ENCODE results near the gene SUN2. TPM values are rescaled to one million over a fixed set of nuclear protein-coding genes. Genes with fewer than 3 reads are reported as not detected.

SUN2 gene
- total RNA-seq, 1 experiment from 2014 or later = 66.3 TPM

- no peaks in the 10 kb centered on the region for H3K27me3 Mint-ChIP-seq (ENCODE audit: unreplicated experiment)
- H3K4me1 Mint-ChIP-seq (ENCODE audit: low read depth, unreplicated experiment) = no peaks in the 10 kb centered on the region
- CTCF ChIA-PET = no interaction called here
- no TSS peak for BruUV-seq (replicated peaks)
- DNase-seq = no peak
- H3K27ac Mint-ChIP-seq (ENCODE audit: unreplicated experiment) = no peak overlapping the region
- TF ChIP-seq, protein P1, sequence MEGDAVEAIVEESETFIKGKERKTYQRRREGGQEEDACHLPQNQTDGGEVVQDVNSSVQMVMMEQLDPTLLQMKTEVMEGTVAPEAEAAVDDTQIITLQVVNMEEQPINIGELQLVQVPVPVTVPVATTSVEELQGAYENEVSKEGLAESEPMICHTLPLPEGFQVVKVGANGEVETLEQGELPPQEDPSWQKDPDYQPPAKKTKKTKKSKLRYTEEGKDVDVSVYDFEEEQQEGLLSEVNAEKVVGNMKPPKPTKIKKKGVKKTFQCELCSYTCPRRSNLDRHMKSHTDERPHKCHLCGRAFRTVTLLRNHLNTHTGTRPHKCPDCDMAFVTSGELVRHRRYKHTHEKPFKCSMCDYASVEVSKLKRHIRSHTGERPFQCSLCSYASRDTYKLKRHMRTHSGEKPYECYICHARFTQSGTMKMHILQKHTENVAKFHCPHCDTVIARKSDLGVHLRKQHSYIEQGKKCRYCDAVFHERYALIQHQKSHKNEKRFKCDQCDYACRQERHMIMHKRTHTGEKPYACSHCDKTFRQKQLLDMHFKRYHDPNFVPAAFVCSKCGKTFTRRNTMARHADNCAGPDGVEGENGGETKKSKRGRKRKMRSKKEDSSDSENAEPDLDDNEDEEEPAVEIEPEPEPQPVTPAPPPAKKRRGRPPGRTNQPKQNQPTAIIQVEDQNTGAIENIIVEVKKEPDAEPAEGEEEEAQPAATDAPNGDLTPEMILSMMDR (IDR thresholded peaks at IDR 0.05; ENCODE audit: unreplicated experiment) = no peak
- H3K9me3 Mint-ChIP-seq (ENCODE audit: low read depth, unreplicated experiment) = no peaks in the 10 kb centered on the region
- H3K36me3 Mint-ChIP-seq (ENCODE audit: insufficient read depth, unreplicated experiment) = peaks cover 70% of the 10 kb centered on the region
- H3K4me3 Mint-ChIP-seq (ENCODE audit: low read depth, unreplicated experiment) = no peak overlapping the region
- intact Hi-C loops (cut with micrococcal nuclease; ENCODE audit: unreplicated experiment) = no loop called here
Observed at GRCh38 chr22:38741576-38741975, 14.2 kb downstream of the SUN2 start.

DNA sequence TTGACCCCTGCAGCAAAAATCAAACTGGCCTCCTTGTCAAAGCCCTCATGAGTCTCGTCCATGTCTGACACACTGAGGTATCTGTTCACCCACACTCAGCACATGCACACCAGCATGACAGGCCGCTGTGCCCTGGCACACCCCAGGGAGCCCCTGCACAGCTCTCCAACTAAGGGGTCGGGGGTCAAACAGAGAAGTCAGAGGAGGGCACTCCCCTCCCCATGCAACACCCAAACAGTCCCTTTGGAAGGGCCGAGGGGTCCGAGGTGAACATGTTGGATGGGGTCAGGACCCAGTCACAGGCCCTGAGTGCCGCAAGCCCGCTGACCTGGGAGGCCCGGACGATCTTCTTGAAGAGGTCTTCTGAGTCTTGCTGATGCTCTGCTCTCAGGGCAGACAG, 14.6 kb downstream of the SUN2 start:
- H3K4me1 Mint-ChIP-seq (ENCODE audit: low read depth, unreplicated experiment) = no peaks in the 10 kb centered on the region
- no peaks in the 10 kb centered on the region for H3K9me3 Mint-ChIP-seq (ENCODE audit: low read depth, unreplicated experiment)
- intact Hi-C loops (cut with micrococcal nuclease; ENCODE audit: unreplicated experiment) = no loop called here
- peaks cover 69% of the 10 kb centered on the region for H3K36me3 Mint-ChIP-seq (ENCODE audit: insufficient read depth, unreplicated experiment)
- TF ChIP-seq, protein P1 (IDR thresholded peaks at IDR 0.05; ENCODE audit: unreplicated experiment) = no peak
- no peak for DNase-seq
- no peak overlapping the region for H3K4me3 Mint-ChIP-seq (ENCODE audit: low read depth, unreplicated experiment)
- CTCF ChIA-PET = no interaction called here
- BruUV-seq (replicated peaks) = no TSS peak
- H3K27ac Mint-ChIP-seq (ENCODE audit: unreplicated experiment) = no peak overlapping the region
- H3K27me3 Mint-ChIP-seq (ENCODE audit: unreplicated experiment) = no peaks in the 10 kb centered on the region

DNA sequence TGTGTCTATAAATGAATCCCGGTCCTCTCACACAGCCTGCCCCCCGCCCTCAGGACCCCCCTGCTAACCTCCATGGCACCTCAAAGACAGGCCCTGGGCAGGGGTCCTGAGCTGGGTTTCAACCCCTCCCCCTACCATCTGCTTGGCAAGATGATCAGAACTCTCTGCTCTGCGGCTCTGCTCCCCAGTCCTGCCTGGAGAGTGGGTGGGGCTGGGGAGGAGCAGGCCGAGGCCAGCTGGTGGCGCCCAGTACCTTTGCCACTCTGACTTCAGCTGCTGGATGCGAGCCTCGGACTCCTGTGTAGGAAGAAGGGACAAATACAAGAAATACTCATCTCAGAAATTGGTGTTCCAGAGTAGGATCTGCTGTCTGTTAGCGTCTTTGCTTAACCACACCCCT, 15.0 kb downstream of the SUN2 start:
- no TSS peak for BruUV-seq (replicated peaks)
- intact Hi-C loops (cut with micrococcal nuclease; ENCODE audit: unreplicated experiment) = no loop called here
- no peak for DNase-seq
- CTCF ChIA-PET = no interaction called here
- Mint-ChIP-seq H3K4me1 (ENCODE audit: low read depth, unreplicated experiment) (no peaks in the 10 kb centered on the region), H3K4me3 (ENCODE audit: low read depth, unreplicated experiment) (no peak overlapping the region), H3K27ac (ENCODE audit: unreplicated experiment) (no peak overlapping the region), H3K9me3 (ENCODE audit: low read depth, unreplicated experiment) (no peaks in the 10 kb centered on the region), H3K27me3 (ENCODE audit: unreplicated experiment) (no peaks in the 10 kb centered on the region), H3K36me3 (ENCODE audit: insufficient read depth, unreplicated experiment) (peaks cover 73% of the 10 kb centered on the region)
- TF ChIP-seq, protein P1 (IDR thresholded peaks at IDR 0.05; ENCODE audit: unreplicated experiment) = no peak

DNA sequence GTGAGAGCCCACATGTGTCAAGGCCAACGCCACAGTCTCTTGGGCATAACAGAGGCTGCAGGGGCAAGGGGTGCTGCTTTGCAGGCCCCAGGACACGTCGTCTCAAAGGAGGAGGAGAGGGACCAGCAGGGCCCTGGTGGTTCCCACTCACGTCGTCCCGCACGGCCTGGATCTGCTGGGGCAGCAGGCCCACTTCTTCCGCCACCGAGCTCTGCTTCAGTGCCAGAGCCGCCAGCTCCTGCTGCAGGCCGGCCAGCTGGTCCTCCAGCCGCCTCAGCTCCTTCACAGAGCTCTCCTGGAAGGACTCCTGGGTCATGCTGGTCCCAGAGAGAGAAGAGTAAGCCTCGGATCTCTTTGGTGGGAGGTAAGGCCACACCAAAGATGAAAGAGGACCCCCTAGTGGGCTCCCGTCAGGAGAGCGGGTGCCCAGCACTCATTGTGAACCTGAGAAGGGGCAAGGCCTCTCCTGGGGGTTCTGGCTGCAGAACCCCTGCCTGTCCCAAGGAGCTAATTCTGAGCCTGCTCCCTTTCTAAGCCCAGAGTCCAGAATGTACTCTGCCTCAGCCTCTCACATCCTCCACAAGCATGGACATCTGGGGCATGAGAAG, 15.6 kb downstream of the SUN2 start:
- TF ChIP-seq, protein P1 (IDR thresholded peaks at IDR 0.05; ENCODE audit: unreplicated experiment) = no peak
- H3K36me3 Mint-ChIP-seq (ENCODE audit: insufficient read depth, unreplicated experiment) = peaks cover 78% of the 10 kb centered on the region
- no peak for DNase-seq
- no peaks in the 10 kb centered on the region for H3K4me1 Mint-ChIP-seq (ENCODE audit: low read depth, unreplicated experiment)
- no peaks in the 10 kb centered on the region for H3K9me3 Mint-ChIP-seq (ENCODE audit: low read depth, unreplicated experiment)
- H3K27me3 Mint-ChIP-seq (ENCODE audit: unreplicated experiment) = no peaks in the 10 kb centered on the region
- BruUV-seq (replicated peaks) = no TSS peak
- no peak overlapping the region for H3K4me3 Mint-ChIP-seq (ENCODE audit: low read depth, unreplicated experiment)
- no peak overlapping the region for H3K27ac Mint-ChIP-seq (ENCODE audit: unreplicated experiment)
- CTCF ChIA-PET = no interaction called here
- intact Hi-C loops (cut with micrococcal nuclease; ENCODE audit: unreplicated experiment) = no loop called here

Data from Calu3 (cell line).